HL-60 (cell line): ENCODE data around the gene RNF130.

Experiments used
- DNase-seq, 2 experiments: peaks; one replicate each; pipeline ENCODE4 v3.0.0-alpha.2; 2010 to 2020; ENCODE audit warnings: low read depth in 1 of 2, low spot score in 1 of 2
- H3K27ac ChIP-seq: fragments of 250-450 bp; sonication (Bioruptor Pico); replicated peaks from 2 replicates; pipeline ENCODE4 v1.5.1; 2020; ENCODE audit warnings: mild to moderate bottlenecking, moderate library complexity
- H3K27me3 ChIP-seq: fragments of 250-450 bp; sonication (Bioruptor Pico); 2 replicates; pipeline ENCODE4 v1.5.1; 2021; ENCODE audit warnings: mild to moderate bottlenecking, moderate library complexity; ENCODE audit not compliant: insufficient read depth, poor library complexity, severe bottlenecking
- H3K4me3 ChIP-seq: replicated peaks from 2 replicates; pipeline ENCODE4 v1.5.1; 2011; ENCODE audit warnings: mild to moderate bottlenecking, control low read depth, low read length; ENCODE audit not compliant: insufficient read depth
- GABPA ChIP-seq: IDR thresholded peaks from 2 replicates; pipeline ENCODE4 v1.6.1; 2012; ENCODE audit warnings: low read depth
- POLR2AphosphoS5 ChIP-seq: IDR thresholded peaks from 2 replicates; pipeline ENCODE4 v1.6.1; 2012; ENCODE audit warnings: low read depth
- SPI1 ChIP-seq: IDR thresholded peaks from 2 replicates; pipeline ENCODE4 v1.6.1; 2012; ENCODE audit warnings: low read depth, mild to moderate bottlenecking, borderline replicate concordance
- TF ChIP-seq, protein P1 (sequence below): IDR thresholded peaks from one replicate; pipeline ENCODE4 v1.5.1; 2011; ENCODE audit warnings: low read length, control low read depth, inconsistent platforms; ENCODE audit not compliant: insufficient read depth
- TF ChIP-seq, protein P2 (sequence below): IDR thresholded peaks from 2 replicates; pipeline ENCODE4 v1.6.1; 2012; ENCODE audit warnings: low read depth; ENCODE audit not compliant: insufficient replicate concordance

RNF130 gene

DNA sequence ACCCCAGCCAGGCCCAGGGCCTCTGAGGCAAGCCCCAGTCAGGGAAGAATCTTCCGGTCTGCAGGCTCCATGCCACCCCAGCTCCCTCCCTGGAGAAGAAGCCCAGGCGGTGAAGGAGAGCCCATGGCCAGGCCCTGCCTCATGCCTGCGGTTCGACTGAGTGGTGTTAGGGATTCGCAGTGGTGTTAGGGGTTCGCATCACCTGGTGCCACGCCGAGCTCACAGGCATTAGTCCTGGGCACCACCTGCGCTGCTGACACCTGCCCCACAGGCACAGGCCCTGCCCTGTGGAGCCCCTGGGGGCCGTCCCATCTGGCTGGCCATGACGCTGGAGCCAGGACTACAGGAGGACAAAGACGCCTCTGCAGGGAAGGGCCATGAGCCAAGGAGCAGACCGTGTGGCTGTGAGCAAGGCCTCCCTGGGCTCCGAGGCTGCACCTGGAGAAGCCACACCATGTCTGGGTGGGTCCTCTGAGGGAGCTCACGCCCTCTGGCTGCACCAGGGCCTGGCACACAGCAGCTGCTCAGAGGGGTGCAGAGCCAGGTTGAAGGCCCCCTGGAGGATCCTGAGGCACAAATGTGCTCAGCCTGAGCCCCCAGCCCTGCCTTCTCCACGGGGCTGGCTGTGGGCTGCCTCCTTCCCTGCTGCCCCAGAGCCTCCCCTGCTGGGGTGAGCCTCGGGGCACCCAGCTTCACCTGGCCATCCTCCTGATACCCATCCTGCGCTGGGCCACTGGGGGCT lies 27.6 kb upstream of the RNF130 start:
- H3K4me3 ChIP-seq: no peak overlapping the region
- no peak overlapping the region for H3K27ac ChIP-seq
- no peaks in the 10 kb centered on the region for H3K27me3 ChIP-seq
- no peak for DNase-seq
- TF ChIP-seq POLR2AphosphoS5: no peak
- no peak for TF ChIP-seq GABPA
- TF ChIP-seq, protein P1, sequence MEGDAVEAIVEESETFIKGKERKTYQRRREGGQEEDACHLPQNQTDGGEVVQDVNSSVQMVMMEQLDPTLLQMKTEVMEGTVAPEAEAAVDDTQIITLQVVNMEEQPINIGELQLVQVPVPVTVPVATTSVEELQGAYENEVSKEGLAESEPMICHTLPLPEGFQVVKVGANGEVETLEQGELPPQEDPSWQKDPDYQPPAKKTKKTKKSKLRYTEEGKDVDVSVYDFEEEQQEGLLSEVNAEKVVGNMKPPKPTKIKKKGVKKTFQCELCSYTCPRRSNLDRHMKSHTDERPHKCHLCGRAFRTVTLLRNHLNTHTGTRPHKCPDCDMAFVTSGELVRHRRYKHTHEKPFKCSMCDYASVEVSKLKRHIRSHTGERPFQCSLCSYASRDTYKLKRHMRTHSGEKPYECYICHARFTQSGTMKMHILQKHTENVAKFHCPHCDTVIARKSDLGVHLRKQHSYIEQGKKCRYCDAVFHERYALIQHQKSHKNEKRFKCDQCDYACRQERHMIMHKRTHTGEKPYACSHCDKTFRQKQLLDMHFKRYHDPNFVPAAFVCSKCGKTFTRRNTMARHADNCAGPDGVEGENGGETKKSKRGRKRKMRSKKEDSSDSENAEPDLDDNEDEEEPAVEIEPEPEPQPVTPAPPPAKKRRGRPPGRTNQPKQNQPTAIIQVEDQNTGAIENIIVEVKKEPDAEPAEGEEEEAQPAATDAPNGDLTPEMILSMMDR: no peak
- TF ChIP-seq, protein P2, sequence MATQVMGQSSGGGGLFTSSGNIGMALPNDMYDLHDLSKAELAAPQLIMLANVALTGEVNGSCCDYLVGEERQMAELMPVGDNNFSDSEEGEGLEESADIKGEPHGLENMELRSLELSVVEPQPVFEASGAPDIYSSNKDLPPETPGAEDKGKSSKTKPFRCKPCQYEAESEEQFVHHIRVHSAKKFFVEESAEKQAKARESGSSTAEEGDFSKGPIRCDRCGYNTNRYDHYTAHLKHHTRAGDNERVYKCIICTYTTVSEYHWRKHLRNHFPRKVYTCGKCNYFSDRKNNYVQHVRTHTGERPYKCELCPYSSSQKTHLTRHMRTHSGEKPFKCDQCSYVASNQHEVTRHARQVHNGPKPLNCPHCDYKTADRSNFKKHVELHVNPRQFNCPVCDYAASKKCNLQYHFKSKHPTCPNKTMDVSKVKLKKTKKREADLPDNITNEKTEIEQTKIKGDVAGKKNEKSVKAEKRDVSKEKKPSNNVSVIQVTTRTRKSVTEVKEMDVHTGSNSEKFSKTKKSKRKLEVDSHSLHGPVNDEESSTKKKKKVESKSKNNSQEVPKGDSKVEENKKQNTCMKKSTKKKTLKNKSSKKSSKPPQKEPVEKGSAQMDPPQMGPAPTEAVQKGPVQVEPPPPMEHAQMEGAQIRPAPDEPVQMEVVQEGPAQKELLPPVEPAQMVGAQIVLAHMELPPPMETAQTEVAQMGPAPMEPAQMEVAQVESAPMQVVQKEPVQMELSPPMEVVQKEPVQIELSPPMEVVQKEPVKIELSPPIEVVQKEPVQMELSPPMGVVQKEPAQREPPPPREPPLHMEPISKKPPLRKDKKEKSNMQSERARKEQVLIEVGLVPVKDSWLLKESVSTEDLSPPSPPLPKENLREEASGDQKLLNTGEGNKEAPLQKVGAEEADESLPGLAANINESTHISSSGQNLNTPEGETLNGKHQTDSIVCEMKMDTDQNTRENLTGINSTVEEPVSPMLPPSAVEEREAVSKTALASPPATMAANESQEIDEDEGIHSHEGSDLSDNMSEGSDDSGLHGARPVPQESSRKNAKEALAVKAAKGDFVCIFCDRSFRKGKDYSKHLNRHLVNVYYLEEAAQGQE: no peak
- TF ChIP-seq SPI1: no peak

DNA sequence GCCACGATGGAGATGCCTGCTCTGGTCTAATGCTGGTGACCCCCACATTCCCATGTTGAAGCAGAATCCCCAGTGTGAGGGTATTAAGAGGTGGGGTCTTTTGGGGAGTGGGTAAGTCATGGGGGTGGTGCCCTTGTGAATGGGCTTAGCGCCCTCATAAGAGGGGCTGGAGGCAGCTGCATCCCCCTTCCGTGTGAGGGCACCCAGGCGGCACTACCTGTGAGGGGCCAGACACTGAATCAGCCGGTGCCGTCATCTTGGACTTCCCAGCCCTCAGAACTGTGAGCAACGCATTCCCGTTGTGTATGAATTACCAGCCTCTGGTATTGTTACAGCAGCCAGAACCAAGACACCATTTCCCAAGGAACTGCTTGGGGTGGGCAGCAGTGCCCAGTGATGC lies 27.0 kb upstream of the RNF130 start:
- no peak for TF ChIP-seq POLR2AphosphoS5
- TF ChIP-seq, protein P1: no peak
- TF ChIP-seq, protein P2: no peak
- H3K27me3 ChIP-seq: no peaks in the 10 kb centered on the region
- no peak overlapping the region for H3K27ac ChIP-seq

DNA sequence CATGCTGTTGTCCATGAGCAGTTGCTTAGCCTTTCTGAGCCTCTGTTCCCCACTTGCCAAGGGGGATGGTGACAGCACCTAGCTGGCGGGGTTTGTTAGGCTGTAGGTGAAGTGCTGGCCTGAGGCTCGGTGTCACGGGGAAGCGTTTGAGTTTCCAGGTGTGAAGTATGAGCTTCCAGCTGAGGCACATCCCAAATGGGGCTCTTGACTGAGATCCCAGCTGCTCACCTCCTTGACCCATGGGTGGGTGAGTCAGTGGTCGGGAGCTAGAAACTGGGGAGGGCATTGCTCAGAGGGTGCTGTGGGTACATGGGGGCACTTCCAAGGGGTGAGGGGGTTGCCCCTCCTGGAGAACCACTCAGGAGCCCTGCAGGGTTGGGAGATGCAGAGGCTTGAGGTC lies 26.4 kb upstream of the RNF130 start:
- no peak for TF ChIP-seq POLR2AphosphoS5
- TF ChIP-seq GABPA: no peak
- TF ChIP-seq, protein P2: no peak
- TF ChIP-seq, protein P1: no peak
- Histone ChIP-seq H3K27ac (no peak overlapping the region), H3K4me3 (no peak overlapping the region), H3K27me3 (no peaks in the 10 kb centered on the region)
- DNase-seq: no peak

More for the DNA sequence above, 27.0 kb upstream of the RNF130 start:
- H3K4me3 ChIP-seq: no peak overlapping the region
- no peak for DNase-seq
